HL-60/S4 (cell line): ENCODE results near the gene WRAP53.
"Not testable (repeated sequence)": the region's sequence is repeated elsewhere in the genome, so short reads cannot be mapped to it uniquely, and the experiment has no call there.

ENCODE experiments used
- in situ Hi-C: fragments of 300-500 bp; cut with MboI; formaldehyde crosslinking; loops from 2 replicates; pipeline ENCODE4 v1.14.3; 2022; ENCODE audit warnings: low sequenced_read_pairs

The WRAP53 gene

DNA sequence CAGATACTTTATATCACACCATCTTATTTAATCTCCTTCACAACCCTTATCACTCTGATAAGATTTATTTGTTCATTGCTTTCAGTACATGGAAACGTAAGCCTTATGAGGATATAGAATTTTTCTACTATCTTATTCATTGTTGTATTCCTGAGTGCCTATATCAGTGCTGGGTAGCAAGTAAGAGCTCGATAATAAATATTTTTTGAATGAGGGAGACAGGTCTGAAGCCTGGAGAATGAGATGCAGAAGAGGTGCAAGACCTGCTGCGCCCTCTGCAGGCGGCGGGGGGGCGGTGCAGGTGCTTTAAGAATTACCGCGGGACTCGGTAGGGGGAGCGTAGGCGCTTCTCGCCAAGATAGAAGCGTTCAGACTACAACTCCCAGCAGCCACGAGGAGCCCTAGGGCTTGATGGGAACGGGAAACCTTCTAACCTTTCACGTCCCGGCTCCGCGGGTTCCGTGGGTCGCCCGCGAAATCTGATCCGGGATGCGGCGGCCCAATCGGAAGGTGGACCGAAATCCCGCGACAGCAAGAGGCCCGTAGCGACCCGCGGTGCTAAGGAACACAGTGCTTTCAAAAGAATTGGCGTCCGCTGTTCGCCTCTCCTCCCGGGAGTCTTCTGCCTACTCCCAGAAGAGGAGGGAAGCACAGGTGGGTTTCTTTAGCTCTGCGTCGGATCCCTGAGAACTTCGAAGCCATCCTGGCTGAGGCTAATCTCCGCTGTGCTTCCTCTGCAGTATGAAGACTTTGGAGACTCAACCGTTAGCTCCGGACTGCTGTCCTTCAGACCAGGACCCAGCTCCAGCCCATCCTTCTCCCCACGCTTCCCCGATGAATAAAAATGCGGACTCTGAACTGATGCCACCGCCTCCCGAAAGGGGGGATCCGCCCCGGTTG is at the start of gene WRAP53:
TSS of gene WRAP53 (plus strand) at position 570 of the 900 bp plus-strand sequence. CDS start at position 742, 172 bp downstream.
- in situ Hi-C loops = no loop called here

DNA sequence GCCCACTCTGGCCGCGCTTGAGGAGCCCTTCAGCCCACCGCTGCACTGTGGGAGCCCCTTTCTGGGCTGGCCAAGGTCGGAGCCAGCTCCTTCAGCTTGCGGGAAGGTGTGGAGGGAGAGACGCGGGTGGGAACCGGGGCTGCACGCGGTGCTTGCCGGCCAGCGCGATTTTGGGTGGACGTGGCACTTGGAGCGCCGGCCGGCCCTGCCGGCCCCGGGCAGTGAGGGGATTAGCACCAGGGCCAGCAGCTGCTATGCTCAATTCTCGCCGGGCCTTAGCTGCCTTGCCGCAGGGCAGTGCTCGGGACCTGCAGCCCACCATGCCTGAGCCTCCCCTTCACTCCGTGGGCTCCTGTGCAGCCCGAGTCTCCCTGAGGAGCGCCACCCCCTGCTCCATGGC is 47.5 kb upstream of the WRAP53 start:
- in situ Hi-C loops = no loop called here

DNA sequence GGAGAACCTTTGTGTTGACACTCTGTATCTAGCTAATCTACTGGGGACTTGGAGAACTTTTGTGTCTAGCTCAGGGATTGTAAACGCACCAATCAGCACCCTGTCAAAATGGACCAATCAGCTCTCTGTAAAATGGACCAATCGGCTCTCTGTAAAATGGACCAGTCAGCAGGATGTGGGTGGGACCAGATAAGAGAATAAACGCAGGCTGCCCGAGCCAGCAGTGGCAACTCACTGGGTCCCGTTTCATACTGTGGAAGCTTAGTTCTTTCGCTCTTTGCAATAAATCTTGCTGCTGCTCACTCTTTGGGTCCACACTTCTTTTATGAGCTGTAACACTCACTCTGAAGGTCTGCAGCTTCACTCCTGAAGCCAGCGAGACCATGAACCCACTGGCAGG is 46.6 kb upstream of the WRAP53 start:
- in situ Hi-C loops = not testable (repeated sequence)

DNA sequence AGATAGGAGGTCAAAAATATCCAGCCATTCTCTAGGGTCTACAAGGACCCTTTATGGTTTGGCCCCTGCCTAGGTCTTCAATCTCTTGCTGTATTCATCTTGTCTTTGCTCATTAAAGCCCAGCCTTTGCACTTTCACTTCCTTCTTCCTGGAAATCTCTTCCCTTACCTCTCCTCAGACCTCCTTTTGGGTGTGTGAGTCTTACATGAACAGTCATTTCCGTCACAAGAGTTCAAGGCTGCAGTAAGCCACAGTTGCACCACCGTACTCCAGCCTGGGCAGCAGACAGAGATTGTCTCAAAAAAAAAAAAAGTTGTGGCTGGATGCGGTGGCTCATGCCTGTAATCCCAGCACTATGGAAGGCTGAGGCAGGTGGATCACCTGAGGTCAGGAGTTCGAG is 43.5 kb upstream of the WRAP53 start:
- in situ Hi-C loops = no loop called here

DNA sequence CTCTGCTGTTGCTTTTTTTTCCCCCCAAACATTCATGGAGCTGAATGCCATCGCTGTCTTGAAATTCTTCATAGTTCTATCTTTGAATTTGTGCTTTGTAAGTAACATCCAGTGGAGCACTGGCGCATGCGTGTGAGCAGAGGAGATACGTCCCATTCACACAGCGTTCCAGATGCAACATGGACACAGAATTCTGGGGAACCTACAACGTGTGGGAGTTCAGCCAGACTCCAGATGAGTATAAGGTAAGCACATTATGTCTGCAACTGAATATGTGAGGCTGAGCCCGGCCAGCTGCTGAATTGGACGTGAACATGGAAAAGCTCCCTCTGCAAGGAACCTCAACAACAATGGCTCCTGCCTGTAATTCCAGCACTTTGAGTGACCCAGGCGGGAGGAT is 41.8 kb upstream of the WRAP53 start:
- in situ Hi-C loops = no loop called here

DNA sequence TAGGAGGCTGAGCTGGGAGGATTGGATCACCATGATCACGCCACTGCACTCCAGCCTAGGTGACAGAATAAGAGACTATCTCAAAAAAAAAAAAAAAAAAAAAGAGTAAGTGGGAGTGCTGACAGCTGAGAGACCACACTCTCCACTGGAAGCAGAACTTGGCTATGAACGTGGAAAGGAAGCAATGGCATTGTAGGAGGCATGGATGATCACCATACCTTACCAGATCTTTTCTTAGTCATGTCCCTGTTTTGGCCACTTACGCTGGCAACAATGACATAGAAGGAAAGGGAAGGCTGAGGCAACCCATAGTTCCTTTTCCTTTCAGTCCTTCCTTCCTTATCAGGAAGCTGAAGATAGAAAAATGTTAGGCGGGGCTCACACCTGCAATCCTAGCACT is 41.3 kb upstream of the WRAP53 start:
- in situ Hi-C loops = no loop called here

DNA sequence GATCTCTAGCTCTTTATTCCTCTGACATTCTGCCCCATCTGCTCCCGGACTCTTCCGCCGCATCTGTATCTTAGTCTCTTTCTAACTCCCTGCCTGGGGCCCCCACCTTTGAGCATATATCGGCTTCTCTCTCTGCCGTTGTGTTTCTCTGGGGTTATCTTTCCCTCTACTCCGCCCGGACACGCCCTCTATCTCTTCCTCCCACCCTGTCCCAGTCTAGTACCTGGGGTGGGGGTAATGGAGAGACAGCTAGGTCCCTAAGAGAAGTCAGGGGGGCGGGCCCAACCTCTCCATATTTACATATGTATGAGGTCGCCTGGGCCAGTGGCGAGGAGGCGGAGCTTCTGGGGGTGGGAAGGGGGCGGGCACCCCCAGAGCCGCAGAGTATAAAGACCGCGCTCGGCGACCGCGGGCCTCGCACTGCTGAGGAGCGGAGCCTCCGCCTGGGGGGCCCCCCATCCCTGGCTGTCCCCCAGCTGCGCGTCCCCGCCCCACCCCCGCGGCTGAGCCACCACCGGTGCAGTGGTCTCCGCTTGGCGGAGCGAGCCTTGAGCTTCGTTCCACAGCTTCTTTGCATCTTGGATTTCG is 37.7 kb upstream of the WRAP53 start, which contains the start of gene ATP1B2:
TSS of gene ATP1B2 (plus strand) at position 418 of the 588 bp plus-strand sequence. CDS start 593 bp downstream, outside the sequence.
- in situ Hi-C loops = no loop called here

DNA sequence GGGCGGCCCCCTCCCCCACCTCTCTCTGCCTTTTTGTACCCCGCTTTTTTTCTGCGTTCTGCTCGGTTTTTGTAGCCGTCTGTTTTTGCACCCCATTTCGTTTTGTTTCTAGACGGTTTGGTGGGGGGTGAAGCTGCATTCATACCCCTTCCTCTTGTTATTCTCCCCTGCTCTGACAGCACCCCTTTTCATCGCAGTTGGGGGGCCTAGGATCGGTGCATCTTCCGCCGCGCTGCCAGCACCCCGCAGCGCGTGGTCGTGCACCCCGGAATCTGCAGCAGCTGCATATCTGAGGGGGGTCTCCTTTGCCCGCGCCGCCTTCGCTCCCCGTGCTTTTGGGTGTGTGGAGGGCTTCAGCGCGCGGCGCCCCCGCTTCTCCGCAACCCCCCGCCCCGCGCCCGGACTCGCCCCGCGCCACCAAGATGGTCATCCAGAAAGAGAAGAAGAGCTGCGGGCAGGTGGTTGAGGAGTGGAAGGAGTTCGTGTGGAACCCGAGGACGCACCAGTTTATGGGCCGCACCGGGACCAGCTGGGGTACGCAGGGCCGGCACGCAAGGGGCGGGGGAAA is 37.1 kb upstream of the WRAP53 start:
- in situ Hi-C loops = no loop called here

DNA sequence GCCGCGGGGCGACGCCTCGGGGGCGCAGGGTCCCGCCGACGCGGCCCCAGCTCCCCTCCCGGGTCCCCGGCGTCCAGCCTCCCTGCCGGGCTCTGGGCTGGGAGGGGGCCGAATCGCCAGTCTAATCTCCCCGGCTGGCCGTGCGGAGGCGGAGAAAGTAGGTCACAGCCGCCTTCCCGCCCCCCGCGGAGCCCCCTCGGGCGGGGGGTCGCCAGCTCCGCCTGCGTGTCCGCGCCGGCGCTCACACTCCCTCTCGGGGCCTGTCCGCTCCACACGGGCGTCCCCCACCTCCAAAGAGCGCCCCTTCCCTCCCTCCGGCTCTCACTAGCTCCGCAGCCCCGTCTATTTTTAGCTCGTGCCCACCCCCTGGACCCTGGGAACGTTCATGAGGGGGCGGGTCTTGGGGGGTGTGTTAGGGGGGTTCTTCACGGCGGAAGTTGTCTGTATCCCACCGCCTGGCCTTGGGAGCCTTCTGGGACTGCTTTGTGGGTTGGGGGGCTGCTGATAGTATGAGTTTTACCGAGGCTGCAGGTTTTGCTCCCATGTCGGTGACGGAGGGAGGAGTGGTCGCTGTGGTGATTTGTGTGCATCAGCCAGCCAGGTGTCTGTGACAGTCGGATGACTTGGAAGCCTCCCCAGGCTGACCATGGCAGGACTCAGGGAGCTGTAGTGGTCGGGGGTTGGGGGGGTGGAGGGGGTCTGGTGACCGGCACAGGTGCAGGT is 36.5 kb upstream of the WRAP53 start:
- in situ Hi-C loops = no loop called here

DNA sequence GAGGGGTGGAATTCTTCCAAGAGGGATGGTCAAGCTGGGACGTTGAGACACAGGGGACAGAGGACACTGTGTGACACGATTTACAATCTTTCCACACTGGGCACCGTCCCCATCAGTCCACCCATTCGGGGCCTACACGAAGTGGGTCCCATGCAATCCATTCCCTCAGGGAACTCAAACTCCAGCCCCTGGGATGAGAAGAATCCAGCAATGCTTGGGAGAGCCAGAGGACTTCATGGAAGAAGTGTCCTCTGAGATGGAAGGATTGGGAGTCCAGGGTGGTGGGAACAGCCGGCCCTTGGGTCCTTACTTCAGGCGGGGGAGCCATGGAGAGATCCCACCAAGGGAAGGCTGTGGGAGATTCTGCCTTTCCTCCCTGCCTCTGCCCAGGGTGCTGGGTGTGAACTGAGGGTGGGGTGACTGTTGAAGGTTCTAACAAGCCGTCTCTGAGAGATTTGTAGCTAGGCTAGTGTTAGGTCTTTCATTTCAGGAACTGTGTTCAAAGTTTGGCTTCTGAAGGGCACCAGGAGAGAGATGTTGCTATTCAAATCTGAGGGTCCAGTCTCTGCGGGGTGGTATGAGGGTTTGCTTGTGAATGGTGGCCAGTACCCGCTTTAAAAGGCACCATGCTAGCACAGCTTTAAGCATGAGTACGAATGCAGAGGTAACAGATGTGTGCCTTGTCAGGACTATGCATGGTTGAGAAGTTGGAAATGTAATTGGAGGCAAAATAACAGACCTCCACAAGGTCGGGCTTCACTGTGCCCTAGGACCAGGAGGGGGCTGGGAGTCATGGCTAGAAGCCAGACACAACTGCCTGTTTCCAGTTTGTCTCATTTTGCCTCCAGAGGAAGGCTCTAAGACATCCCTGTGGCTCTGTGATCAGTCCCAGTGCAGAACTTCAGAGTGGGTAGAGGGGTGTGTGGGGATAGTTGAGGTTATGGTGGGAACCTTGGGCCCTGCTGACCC is 35.6 kb upstream of the WRAP53 start:
- in situ Hi-C loops = no loop called here

DNA sequence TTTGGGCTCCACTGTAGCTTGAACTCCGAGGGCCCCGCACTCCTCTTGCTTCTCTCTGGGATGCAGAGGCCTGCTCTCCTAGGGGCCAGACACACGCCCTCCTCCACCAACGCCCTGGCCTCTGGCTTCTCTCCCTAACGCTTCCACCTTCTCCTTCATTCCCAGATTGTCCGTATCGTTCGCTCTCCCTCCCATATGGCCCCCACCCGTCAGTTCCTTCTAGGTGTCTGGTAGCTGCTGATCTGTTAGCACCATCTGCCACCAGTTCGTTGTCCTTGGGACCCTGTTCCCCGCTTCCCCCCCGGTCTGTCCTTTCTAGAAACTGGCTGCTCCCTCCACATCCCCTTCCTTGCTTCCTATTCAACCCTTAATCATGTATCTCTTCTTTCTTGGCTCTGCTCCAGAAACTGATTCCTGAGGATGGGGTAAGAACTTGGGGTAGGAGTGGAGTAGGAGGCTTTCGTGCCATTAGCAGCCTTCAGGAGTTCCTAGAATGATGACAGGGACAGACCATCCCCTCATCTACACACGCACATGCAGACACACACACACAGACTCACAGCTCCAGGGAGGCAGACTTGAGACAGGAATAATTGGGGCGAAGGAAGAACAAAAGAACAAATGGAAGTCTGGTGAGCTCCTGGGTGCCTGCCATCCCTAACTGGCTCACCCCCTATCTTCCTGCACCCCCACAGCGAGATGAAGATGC is 33.3 kb upstream of the WRAP53 start:
- in situ Hi-C loops = no loop called here

DNA sequence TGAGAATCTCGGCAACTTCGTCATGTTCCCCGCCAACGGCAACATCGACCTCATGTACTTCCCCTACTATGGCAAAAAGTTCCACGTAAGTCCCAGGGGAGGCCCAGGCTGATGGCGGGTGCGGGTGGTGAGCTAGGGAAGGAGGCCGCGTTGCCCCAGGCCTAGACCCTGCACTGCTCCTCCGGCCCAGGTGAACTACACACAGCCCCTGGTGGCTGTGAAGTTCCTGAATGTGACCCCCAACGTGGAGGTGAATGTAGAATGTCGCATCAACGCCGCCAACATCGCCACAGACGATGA is 32.8 kb upstream of the WRAP53 start:
- in situ Hi-C loops = no loop called here

DNA sequence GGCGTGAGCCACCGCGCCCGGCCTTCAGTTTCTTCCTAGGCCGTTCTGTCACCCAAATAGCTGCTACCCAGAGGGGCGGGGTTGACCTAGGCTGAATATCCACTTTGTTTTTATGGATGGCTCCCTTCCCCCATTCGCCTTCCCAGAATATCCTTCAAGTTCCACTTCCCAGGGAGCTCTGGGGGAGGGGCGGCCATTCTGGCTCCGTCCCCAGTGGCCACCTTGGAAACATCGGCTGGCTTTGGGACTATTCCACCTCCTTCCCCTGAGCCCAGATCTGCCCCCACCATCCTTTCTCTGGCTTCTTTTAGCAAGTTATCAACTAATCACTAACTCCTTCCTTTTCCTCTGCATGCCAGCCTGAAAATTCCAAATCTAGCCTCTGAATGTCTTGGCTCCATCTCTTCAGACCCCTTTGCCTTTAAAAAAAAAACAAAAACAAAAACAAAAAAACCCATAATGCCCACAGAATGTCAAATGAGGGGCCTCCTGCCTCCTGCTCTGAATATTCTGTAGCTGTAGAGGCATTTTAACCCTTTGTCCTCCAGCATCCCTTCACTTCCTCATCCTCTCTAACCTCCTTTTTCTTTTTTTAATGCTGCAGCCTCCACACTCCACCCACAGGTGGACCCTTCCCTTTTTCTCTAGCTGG is 31.2 kb upstream of the WRAP53 start:
- in situ Hi-C loops = no loop called here

DNA sequence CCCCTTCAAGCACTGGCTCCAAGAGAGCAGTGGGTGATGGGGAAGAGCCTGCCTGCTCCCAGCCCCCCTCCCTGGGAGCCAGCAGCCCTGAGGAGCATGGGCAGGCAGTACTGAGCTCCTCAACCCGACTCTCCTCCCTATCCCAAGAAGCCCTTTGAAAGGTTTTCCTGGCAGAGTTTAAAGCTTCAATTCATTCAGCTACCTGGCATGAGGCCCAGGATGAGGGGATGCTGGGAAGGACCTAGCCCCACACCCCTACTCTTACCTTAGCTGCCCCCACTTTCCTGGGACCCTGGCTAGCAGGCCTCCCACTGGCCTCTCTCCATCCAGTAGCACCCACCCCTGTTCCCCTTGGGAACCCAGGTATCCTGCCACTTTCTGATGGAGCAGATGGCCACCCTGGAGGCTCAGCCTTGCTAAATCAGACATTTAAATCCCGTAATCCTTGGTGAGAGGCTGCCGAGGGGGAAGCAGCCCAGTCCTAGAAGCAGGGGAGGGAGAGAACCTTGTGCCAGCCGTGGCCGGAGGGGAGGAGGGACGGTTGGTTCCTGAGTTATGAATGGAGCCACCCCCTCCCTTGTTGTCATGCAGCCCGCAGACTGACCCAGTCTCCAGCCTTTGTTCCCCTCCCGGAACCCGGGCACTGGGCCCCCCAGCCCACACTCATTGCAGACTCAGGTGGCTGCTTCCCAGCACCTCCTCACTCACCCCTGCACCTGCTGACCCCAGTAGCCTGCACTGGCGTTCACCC is 20.4 kb upstream of the WRAP53 start:
- in situ Hi-C loops = no loop called here

DNA sequence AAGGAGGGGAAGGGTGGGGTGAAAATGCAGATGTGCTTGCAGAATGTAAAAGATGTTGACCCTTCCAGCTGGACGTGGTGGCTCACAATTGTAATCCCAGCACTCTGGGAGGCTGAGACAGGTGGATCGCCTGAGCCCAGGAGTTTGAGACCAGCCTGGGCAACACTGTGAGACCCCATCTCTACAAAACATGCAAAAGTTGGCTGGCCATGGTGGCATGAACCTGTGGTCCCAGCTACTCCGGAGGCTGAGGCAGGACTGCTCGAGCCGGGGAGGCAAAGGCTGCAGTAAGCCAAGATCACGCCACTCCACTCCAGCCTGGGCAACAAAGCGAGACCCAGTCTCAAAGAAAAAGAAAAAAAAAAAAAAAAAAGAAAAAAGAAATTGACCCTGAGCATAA is 19.8 kb upstream of the WRAP53 start:
- in situ Hi-C loops = no loop called here

DNA sequence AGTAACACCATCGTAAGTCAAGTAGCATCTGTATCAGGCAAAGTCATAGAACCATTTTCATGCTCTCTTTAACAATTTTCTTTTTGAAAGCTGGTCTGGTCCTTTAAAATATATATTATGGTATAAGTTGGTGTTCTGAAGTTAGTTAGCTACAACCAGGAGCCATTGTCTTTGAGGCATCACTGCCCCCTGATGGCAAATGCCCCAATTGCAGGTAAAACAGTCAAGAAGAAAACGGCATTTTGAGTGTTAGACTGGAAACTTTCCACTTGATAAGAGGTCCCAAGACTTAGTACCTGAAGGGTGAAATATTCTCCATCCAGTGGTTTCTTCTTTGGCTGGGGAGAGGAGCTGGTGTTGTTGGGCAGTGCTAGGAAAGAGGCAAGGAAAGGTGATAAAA is 15.0 kb upstream of the WRAP53 start:
- in situ Hi-C loops = no loop called here

DNA sequence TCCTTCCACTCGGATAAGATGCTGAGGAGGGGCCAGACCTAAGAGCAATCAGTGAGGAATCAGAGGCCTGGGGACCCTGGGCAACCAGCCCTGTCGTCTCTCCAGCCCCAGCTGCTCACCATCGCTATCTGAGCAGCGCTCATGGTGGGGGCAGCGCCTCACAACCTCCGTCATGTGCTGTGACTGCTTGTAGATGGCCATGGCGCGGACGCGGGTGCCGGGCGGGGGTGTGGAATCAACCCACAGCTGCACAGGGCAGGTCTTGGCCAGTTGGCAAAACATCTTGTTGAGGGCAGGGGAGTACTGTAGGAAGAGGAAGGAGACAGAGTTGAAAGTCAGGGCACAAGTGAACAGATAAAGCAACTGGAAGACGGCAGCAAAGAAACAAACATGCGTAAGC is 13.3 kb upstream of the WRAP53 start:
- in situ Hi-C loops = no loop called here

DNA sequence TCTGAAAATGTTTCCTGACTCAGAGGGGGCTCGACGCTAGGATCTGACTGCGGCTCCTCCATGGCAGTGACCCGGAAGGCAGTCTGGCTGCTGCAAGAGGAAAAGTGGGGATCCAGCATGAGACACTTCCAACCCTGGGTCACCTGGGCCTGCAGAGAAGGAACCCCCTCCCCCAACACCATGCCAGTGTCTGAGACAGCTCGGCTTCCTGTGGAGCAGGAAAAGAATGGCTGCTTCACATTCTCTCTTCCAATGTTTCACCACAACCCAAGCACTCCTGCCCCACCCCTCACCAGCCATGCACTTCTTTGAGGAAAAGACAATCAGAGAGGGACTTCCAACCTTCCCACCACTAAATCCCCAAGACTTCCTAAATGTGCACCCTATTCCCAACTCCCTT is 11.7 kb upstream of the WRAP53 start:
- in situ Hi-C loops = no loop called here
